ENCODE data around the gene SBK3.
"Not testable (repeated sequence)": the region's sequence is repeated elsewhere in the genome, so short reads cannot be mapped to it uniquely, and the experiment has no call there.

SBK3 gene

GRCh38 chr19:55539090-55539984 lies 6.0 kb downstream of the SBK3 start:
- no peak for FAIRE-seq

GRCh38 chr19:55538132-55538531 lies 7.2 kb downstream of the SBK3 start:
- no peak for FAIRE-seq

- no peak for FAIRE-seq
These were observed 7.6 kb downstream of the SBK3 start for GRCh38 chr19:55537741-55538111.

- no peak for FAIRE-seq
These were observed 8.2 kb downstream of the SBK3 start, which contains the start of gene SBK2 for GRCh38 chr19:55536951-55537740. SBK2 (minus strand) TSS chr19:55537133; CDS start chr19:55536294, 839 bp downstream.

GRCh38 chr19:55536366-55536765 lies 9.0 kb downstream of the SBK3 start:
- FAIRE-seq = no peak

- FAIRE-seq = no peak
These were observed 9.4 kb downstream of the SBK3 start for GRCh38 chr19:55535965-55536350.

- FAIRE-seq = no peak
These were observed 10.0 kb downstream of the SBK3 start for GRCh38 chr19:55535173-55535964.

GRCh38 chr19:55534280-55534679 lies 11.1 kb downstream of the SBK3 start:
- not testable (repeated sequence) for FAIRE-seq

GRCh38 chr19:55530996-55531395 lies 14.3 kb downstream of the SBK3 start:
- no peak for FAIRE-seq

GRCh38 chr19:55529636-55530234 lies 15.6 kb downstream of the SBK3 start:
- FAIRE-seq = no peak

GRCh38 chr19:55528030-55528803 lies 17.1 kb downstream of the SBK3 start:
- FAIRE-seq = no peak

GRCh38 chr19:55527197-55528029 lies 17.9 kb downstream of the SBK3 start:
- no peak for FAIRE-seq

- no peak for FAIRE-seq
These were observed 18.8 kb downstream of the SBK3 start for GRCh38 chr19:55526216-55527196.

GRCh38 chr19:55525289-55526101 lies 19.8 kb downstream of the SBK3 start:
- FAIRE-seq = no peak

- no peak for FAIRE-seq
These were observed 24.6 kb downstream of the SBK3 start for GRCh38 chr19:55520691-55521292.

GRCh38 chr19:55519451-55520311 lies 25.7 kb downstream of the SBK3 start:
- FAIRE-seq = no peak
